HG03571 (cell line): ENCODE data around the gene TMC1.
"Not testable (repeated sequence)": the region's sequence is repeated elsewhere in the genome, so short reads cannot be mapped to it uniquely, and the experiment has no call there.

Source experiments
- ATAC-seq: cut with Tn5 transposase; IDR thresholded peaks from one replicate; pipeline ENCODE4 v1.9.1; 2021; ENCODE audit not compliant: unreplicated experiment

The TMC1 gene

GRCh38 chr9:72521416-72521815 is at the start of gene TMC1:
Gene TMC1, plus strand, starts transcription at chr9:72521608. Its CDS starts 127,041 bp downstream, at chr9:72648649.
- ATAC-seq: not testable (repeated sequence)

- ATAC-seq: peak; percentile 90
Measured at GRCh38 chr9:72473474-72474261, 47.7 kb upstream of the TMC1 start.

- ATAC-seq: no peak
Measured at GRCh38 chr9:72474676-72475075, 46.7 kb upstream of the TMC1 start.

- ATAC-seq: no peak
Measured at GRCh38 chr9:72476100-72476499, 45.3 kb upstream of the TMC1 start.

GRCh38 chr9:72476617-72477437 is 44.6 kb upstream of the TMC1 start:
- no peak for ATAC-seq

GRCh38 chr9:72477930-72478518 is 43.4 kb upstream of the TMC1 start:
- ATAC-seq: no peak

- no peak for ATAC-seq
Measured at GRCh38 chr9:72478966-72479365, 42.4 kb upstream of the TMC1 start.

- not testable (repeated sequence) for ATAC-seq
Measured at GRCh38 chr9:72480261-72480660, 41.1 kb upstream of the TMC1 start.

- ATAC-seq: no peak
Measured at GRCh38 chr9:72480921-72481320, 40.5 kb upstream of the TMC1 start.

- ATAC-seq: no peak
Measured at GRCh38 chr9:72485821-72486593, 35.4 kb upstream of the TMC1 start.

- ATAC-seq: no peak
Measured at GRCh38 chr9:72486594-72486955, 34.8 kb upstream of the TMC1 start.

- ATAC-seq: not testable (repeated sequence)
Measured at GRCh38 chr9:72487665-72488064, 33.7 kb upstream of the TMC1 start.

- no peak for ATAC-seq
Measured at GRCh38 chr9:72489986-72490385, 31.4 kb upstream of the TMC1 start.

- ATAC-seq: no peak
Measured at GRCh38 chr9:72491242-72491641, 30.2 kb upstream of the TMC1 start.

- no peak for ATAC-seq
Measured at GRCh38 chr9:72494051-72494450, 27.4 kb upstream of the TMC1 start.

- ATAC-seq: no peak
Measured at GRCh38 chr9:72497447-72498046, 23.9 kb upstream of the TMC1 start.

- ATAC-seq: no peak
Measured at GRCh38 chr9:72506615-72507014, 14.8 kb upstream of the TMC1 start.

- ATAC-seq: peak; percentile 17
Measured at GRCh38 chr9:72509053-72509452, 12.4 kb upstream of the TMC1 start.

GRCh38 chr9:72509635-72510034 is 11.8 kb upstream of the TMC1 start:
- peak; percentile 96 for ATAC-seq

- ATAC-seq: not testable (repeated sequence)
Measured at GRCh38 chr9:72521011-72521410, 397 bp upstream of the TMC1 start.
